SK-N-SH treated with all-trans-retinoic acid at 6 μM for 48 hours (cell line): ENCODE results near the gene PCDHGA9.

Experiments
- ARNTL ChIP-seq: fragments of 450-650 bp; formaldehyde crosslinking; IDR thresholded peaks from 2 replicates; pipeline ENCODE4 v1.5.0; 2020; ENCODE audit warnings: low read depth, mild to moderate bottlenecking, moderate library complexity, borderline replicate concordance
- CREB5 ChIP-seq: fragments of 250-450 bp; sonication (Bioruptor Pico); IDR thresholded peaks from 2 replicates; pipeline ENCODE4 v1.5.1; 2020; ENCODE audit warnings: low read depth, mild to moderate bottlenecking, moderate library complexity
- OSR1 ChIP-seq: fragments of 250-450 bp; sonication (Bioruptor Pico); IDR thresholded peaks from 2 replicates; pipeline ENCODE4 v1.8.0; 2022; ENCODE audit warnings: moderate library complexity, mild to moderate bottlenecking, inconsistent platforms
- PPARA ChIP-seq: fragments of 250-450 bp; sonication (Bioruptor Pico); IDR thresholded peaks from 2 replicates; pipeline ENCODE4 v1.5.0; 2020; ENCODE audit warnings: mild to moderate bottlenecking, borderline replicate concordance
- TOX ChIP-seq: fragments of 250-450 bp; sonication (Bioruptor Pico); IDR thresholded peaks from 2 replicates; pipeline ENCODE4 v1.8.0; 2021; ENCODE audit warnings: mild to moderate bottlenecking, moderate library complexity, borderline replicate concordance
- TSHZ2 ChIP-seq: fragments of 250-450 bp; sonication (Bioruptor Pico); IDR thresholded peaks from 2 replicates; pipeline ENCODE4 v1.5.0; 2020; ENCODE audit warnings: mild to moderate bottlenecking, moderate library complexity
- TF ChIP-seq, protein P1 (sequence below): fragments of 250-450 bp; sonication (Bioruptor Pico); IDR thresholded peaks from 2 replicates; pipeline ENCODE4 v1.8.0; 2020; ENCODE audit warnings: mild to moderate bottlenecking, moderate library complexity, borderline replicate concordance
- TF ChIP-seq, protein P2 (sequence below): fragments of 250-450 bp; sonication (Bioruptor Pico); IDR thresholded peaks from 2 replicates; pipeline ENCODE4 v1.5.1; 2021; ENCODE audit warnings: mild to moderate bottlenecking, moderate library complexity

- TF ChIP-seq, protein P1, sequence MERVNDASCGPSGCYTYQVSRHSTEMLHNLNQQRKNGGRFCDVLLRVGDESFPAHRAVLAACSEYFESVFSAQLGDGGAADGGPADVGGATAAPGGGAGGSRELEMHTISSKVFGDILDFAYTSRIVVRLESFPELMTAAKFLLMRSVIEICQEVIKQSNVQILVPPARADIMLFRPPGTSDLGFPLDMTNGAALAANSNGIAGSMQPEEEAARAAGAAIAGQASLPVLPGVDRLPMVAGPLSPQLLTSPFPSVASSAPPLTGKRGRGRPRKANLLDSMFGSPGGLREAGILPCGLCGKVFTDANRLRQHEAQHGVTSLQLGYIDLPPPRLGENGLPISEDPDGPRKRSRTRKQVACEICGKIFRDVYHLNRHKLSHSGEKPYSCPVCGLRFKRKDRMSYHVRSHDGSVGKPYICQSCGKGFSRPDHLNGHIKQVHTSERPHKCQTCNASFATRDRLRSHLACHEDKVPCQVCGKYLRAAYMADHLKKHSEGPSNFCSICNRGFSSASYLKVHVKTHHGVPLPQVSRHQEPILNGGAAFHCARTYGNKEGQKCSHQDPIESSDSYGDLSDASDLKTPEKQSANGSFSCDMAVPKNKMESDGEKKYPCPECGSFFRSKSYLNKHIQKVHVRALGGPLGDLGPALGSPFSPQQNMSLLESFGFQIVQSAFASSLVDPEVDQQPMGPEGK = no peak
- TF ChIP-seq CREB5 = no peak
- TF ChIP-seq, protein P2, sequence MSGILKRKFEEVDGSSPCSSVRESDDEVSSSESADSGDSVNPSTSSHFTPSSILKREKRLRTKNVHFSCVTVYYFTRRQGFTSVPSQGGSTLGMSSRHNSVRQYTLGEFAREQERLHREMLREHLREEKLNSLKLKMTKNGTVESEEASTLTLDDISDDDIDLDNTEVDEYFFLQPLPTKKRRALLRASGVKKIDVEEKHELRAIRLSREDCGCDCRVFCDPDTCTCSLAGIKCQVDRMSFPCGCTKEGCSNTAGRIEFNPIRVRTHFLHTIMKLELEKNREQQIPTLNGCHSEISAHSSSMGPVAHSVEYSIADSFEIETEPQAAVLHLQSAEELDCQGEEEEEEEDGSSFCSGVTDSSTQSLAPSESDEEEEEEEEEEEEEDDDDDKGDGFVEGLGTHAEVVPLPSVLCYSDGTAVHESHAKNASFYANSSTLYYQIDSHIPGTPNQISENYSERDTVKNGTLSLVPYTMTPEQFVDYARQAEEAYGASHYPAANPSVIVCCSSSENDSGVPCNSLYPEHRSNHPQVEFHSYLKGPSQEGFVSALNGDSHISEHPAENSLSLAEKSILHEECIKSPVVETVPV (CRISPR knock-in tag) = no peak
- no peak for TF ChIP-seq TSHZ2
- no peak for TF ChIP-seq TOX (CRISPR knock-in tag)
- no peak for TF ChIP-seq OSR1
- TF ChIP-seq PPARA = no peak
- no peak for TF ChIP-seq ARNTL (CRISPR knock-in tag)
Observed at GRCh38 chr5:141362719-141363118, 39.9 kb upstream of the PCDHGA9 start.
